ENCODE data around the gene PKNOX1. TPM values are rescaled to one million over a fixed set of nuclear protein-coding genes. Genes with fewer than 3 reads are reported as not detected.

The PKNOX1 gene
- total and polyA plus RNA-seq, 7 experiments from 2014 or later: 14.7 to 24.7 (median 19.4) TPM

DNA sequence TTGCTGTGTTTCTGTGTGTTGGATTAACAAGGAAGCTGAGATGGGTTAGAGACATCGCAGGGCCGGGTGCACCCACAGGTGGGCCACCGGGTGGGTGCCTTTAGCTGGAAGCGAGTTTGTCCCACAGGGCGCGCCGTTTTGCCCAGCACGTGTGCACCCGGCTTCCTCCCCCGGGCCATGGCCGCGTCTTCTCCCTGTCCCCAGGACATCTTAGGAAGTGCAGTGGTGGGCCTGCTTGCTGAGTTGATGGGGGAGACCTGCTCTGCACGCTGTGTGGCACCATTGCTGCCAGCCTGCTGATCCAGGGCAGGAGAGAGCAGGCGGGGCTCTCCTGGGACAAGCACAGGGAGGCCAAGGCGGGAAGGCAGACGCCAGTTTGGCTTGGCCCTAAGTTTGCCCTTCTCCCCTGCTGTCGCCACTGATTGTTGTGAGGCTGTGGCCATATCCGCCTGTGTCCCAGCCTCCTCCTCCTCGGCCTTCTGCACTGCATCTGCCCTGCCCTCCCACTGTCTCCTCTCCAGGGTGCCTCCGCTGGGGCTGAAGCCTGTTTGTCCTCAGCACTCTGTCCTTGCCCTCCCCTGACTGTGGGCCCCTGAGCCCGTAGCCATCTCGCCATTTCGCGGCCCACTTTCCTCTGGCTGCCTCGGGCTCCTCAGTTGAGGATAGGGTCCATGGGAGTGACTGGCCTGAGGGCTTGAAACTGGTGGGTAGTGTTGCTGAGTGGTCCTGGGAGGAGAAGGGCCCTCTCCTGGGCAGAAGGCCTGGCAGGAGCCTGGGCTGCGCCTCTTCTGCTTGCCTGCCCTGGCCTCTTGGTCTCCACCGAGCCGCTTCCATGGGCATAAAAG, 47.6 kb downstream of the PKNOX1 start:
- intact Hi-C loops (cut with micrococcal nuclease): no loop called here
- Histone ChIP-seq H3K27ac (ENCODE audit: low read depth, low read length) (no peak overlapping the region), H3K9me3 (ENCODE audit: control insufficient read depth in 2 of 3, low read length in 3 of 3) (no peaks in the 10 kb centered on the region), H3K27me3 (ENCODE audit: control insufficient read depth in 2 of 2, insufficient read depth in 2 of 2, low read length in 2 of 2) (no peaks in the 10 kb centered on the region), H3K4me3 (ENCODE audit: low read length) (no peak overlapping the region), H3K36me3 (ENCODE audit: control insufficient read depth in 2 of 3, insufficient read depth in 3 of 3, low read length in 3 of 3) (peaks cover 0 to 57% (median 20%) of the 10 kb centered on the region in 3 experiments), H3K4me1 (ENCODE audit: control insufficient read depth in 2 of 2, insufficient read depth in 2 of 2, low read length in 2 of 2) (no peaks in the 10 kb centered on the region)
- Mint-ChIP-seq H3K9me3 (no peaks in the 10 kb centered on the region), H3K27ac (no peak overlapping the region), H3K4me3 (no peak overlapping the region), H3K27me3 (no peaks in the 10 kb centered on the region), H3K4me1 (peaks cover 0 to 2% (median 0%) of the 10 kb centered on the region in 7 donors), H3K36me3 (peaks cover 2 to 58% (median 17%) of the 10 kb centered on the region in 5 donors)
- no peak for DNase-seq
- POLR2A ChIA-PET: no interaction called here
- no peak for ATAC-seq
- CTCF ChIA-PET: no interaction called here

DNA sequence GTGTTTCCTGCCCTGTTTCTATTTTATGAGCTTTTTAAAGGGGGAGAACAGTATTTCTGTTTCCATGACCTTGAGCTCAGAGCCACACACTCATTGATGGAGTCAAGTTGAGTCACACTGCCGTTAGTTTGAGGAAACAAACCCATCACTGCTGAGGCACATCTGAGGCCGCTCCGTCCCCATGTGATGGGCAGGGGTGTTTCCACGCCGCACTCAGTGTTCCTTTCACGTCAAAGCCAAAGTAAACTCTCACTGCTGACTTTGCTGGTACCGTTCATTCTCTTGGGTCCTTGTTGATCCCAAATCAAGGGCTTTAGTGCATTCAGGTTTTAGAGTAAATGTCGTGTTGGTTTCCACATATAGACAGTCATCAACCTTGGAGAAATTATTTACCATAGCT, 48.8 kb downstream of the PKNOX1 start:
- DNase-seq (no peak), ATAC-seq (no peak)
- Histone ChIP-seq H3K9me3 (ENCODE audit: control insufficient read depth in 2 of 3, low read length in 3 of 3) (no peaks in the 10 kb centered on the region), H3K36me3 (ENCODE audit: control insufficient read depth in 2 of 3, insufficient read depth in 3 of 3, low read length in 3 of 3) (peaks cover 0 to 62% (median 20%) of the 10 kb centered on the region in 3 experiments), H3K4me3 (ENCODE audit: low read length) (no peak overlapping the region), H3K4me1 (ENCODE audit: control insufficient read depth in 2 of 2, insufficient read depth in 2 of 2, low read length in 2 of 2) (no peaks in the 10 kb centered on the region), H3K27me3 (ENCODE audit: control insufficient read depth in 2 of 2, insufficient read depth in 2 of 2, low read length in 2 of 2) (no peaks in the 10 kb centered on the region), H3K27ac (ENCODE audit: low read depth, low read length) (no peak overlapping the region)
- intact Hi-C loops (cut with micrococcal nuclease): no loop called here
- CTCF ChIA-PET: no interaction called here
- Mint-ChIP-seq H3K4me1 (peaks cover 0 to 2% (median 0%) of the 10 kb centered on the region in 7 donors), H3K27ac (peak overlapping the region in 1 of 9 donors; percentile 30), H3K9me3 (no peaks in the 10 kb centered on the region), H3K4me3 (no peak overlapping the region), H3K27me3 (no peaks in the 10 kb centered on the region), H3K36me3 (peaks cover 2 to 65% (median 22%) of the 10 kb centered on the region in 5 donors)
- POLR2A ChIA-PET: no interaction called here

DNA sequence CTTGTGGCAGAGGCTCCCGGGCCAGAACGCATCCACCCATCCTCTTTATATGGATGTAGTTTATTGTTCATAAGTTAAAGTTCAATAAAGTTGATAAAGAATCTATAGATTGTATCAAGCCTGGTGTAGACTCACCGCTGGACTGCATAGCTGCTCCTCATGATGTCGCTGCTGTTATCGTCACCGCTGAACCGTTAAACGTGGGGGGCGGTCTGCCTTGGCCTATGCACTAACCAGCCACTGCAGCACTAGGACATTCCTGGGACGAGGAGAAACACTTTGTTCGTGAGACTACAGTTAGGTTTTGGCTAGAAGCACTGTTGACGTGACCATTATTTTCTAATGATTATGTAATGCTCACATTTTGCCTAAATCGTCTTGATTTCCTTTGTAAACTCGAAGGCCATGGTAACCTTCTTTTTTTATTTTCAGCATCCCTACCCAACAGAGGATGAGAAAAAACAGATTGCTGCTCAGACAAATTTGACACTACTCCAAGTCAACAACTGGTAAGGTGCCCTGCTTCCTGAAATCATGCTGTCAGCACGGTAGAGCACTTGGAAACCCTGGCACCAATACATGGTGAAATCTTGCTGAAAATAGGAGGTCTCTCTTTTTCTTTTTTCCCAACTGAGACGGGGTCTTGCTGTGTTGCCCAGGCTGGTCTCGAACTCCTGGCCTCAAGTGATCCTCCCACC, 50.2 kb downstream of the PKNOX1 start:
- Mint-ChIP-seq H3K4me1 (peaks cover 0 to 2% (median 0%) of the 10 kb centered on the region in 7 donors), H3K36me3 (peaks cover 6 to 70% (median 34%) of the 10 kb centered on the region in 5 donors), H3K27ac (peak overlapping the region in 1 of 9 donors; percentile 9), H3K27me3 (no peaks in the 10 kb centered on the region), H3K4me3 (no peak overlapping the region), H3K9me3 (no peaks in the 10 kb centered on the region)
- DNase-seq (no peak), ATAC-seq (no peak)
- no peak overlapping the region for H3K4me3 ChIP-seq (ENCODE audit: low read length)
- H3K4me1 ChIP-seq (ENCODE audit: control insufficient read depth in 2 of 2, insufficient read depth in 2 of 2, low read length in 2 of 2): no peaks in the 10 kb centered on the region
- ChIA-PET POLR2A (no interaction called here), CTCF (no interaction called here)
- intact Hi-C loops (cut with micrococcal nuclease): no loop called here
- no peaks in the 10 kb centered on the region for H3K27me3 ChIP-seq (ENCODE audit: control insufficient read depth in 2 of 2, insufficient read depth in 2 of 2, low read length in 2 of 2)
- no peaks in the 10 kb centered on the region for H3K9me3 ChIP-seq (ENCODE audit: control insufficient read depth in 2 of 3, low read length in 3 of 3)
- H3K27ac ChIP-seq (ENCODE audit: low read depth, low read length): no peak overlapping the region
- peaks cover under 1 to 73% (median 20%) of the 10 kb centered on the region in 3 experiments for H3K36me3 ChIP-seq (ENCODE audit: control insufficient read depth in 2 of 3, insufficient read depth in 3 of 3, low read length in 3 of 3)

DNA sequence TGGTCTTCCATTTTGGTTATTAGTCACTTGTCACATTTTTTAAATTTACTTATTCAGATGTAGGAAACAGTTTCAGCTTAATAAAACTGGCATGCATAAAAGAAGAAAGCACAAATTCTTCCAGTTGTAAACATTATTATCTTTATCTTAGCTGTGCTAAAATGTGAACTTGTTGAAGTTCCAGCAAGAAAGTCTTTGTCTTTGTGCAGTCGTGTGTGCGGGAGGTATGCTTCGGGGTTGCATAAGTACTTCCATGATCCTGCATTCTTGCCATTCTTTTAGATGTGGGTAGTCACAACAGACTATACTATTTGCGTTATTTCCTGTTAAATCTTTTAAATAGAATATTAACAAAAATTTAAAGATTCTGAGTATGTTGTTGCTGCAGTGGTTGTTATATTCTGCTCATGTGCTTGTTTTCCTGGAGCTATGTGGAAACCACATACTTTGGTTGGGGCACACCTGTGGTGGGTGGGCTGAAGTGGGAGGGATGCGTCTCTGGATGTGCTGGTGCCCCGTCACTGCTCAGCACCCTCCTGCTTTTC, 51.3 kb downstream of the PKNOX1 start:
- peaks cover 0 to 2% (median 0%) of the 10 kb centered on the region in 7 donors for H3K4me1 Mint-ChIP-seq
- no peaks in the 10 kb centered on the region for H3K27me3 Mint-ChIP-seq

DNA sequence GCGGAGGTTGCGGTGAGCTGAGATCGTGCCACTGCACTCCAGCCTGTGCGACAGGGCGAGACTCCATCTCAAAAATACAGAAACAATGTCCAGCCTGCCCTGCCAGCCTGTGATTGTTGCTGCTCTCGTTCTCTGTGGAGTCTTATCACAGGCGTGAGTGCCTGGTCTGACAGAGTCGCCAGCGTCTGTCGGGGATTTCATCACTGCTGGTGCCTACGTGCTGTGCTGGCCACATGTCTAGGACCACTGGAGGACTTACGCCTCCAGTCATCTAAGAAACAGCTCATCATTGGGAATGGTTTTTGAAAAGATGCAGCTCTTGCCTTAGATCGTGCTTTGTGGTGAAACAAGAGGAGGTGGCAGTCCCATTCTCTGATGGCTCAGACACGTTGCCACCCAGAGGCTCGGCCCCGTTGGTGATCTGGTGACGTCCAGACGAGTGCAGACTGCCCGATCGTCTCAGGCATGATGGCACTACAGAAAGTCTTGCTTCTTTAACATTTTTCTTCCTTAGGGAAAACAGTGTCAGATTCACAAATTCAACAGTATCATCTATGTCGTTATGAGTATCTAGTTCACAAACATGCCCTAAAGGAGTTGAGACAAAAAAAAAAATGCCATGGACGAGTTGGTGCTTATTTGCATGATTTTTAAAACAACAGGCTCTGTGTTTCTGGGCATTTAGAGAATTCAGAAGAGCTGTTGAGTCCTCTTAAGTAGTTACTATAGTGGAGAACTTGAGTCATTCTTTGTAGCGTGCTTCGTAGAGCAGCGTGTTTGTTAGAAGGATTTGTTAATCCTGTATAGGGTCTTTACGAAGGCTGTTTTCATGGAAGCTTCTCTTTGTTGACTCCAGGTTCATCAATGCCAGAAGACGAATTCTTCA, 53.7 kb downstream of the PKNOX1 start:
- H3K9me3 ChIP-seq (ENCODE audit: control insufficient read depth in 2 of 3, low read length in 3 of 3): no peaks in the 10 kb centered on the region
- DNase-seq (no peak), ATAC-seq (no peak)
- H3K9me3 Mint-ChIP-seq: no peaks in the 10 kb centered on the region
- H3K36me3 Mint-ChIP-seq: peaks cover 5 to 69% (median 20%) of the 10 kb centered on the region in 5 donors
- H3K4me3 Mint-ChIP-seq: no peak overlapping the region
- intact Hi-C loops (cut with micrococcal nuclease): no loop called here
- no peaks in the 10 kb centered on the region for H3K27me3 Mint-ChIP-seq
- CTCF ChIA-PET: no interaction called here
- H3K4me3 ChIP-seq (ENCODE audit: low read length): no peak overlapping the region
- no peak overlapping the region for H3K27ac ChIP-seq (ENCODE audit: low read depth, low read length)
- no peaks in the 10 kb centered on the region for H3K4me1 ChIP-seq (ENCODE audit: control insufficient read depth in 2 of 2, insufficient read depth in 2 of 2, low read length in 2 of 2)
- H3K36me3 ChIP-seq (ENCODE audit: control insufficient read depth in 2 of 3, insufficient read depth in 3 of 3, low read length in 3 of 3): peaks cover 8 to 68% (median 10%) of the 10 kb centered on the region in 3 experiments
- POLR2A ChIA-PET: no interaction called here
- no peaks in the 10 kb centered on the region for H3K27me3 ChIP-seq (ENCODE audit: control insufficient read depth in 2 of 2, insufficient read depth in 2 of 2, low read length in 2 of 2)
- no peaks in the 10 kb centered on the region for H3K4me1 Mint-ChIP-seq
- H3K27ac Mint-ChIP-seq: peak overlapping the region in 1 of 9 donors; percentile 71

More for the DNA sequence above, 51.3 kb downstream of the PKNOX1 start:
- H3K36me3 ChIP-seq (ENCODE audit: control insufficient read depth in 2 of 3, insufficient read depth in 3 of 3, low read length in 3 of 3): peaks cover 10 to 75% (median 15%) of the 10 kb centered on the region in 3 experiments
- H3K27ac ChIP-seq (ENCODE audit: low read depth, low read length): no peak overlapping the region
- no peaks in the 10 kb centered on the region for H3K9me3 ChIP-seq (ENCODE audit: control insufficient read depth in 2 of 3, low read length in 3 of 3)
- H3K27ac Mint-ChIP-seq: no peak overlapping the region
- ChIA-PET POLR2A (no interaction called here), CTCF (no interaction called here)
- H3K9me3 Mint-ChIP-seq: no peaks in the 10 kb centered on the region
- H3K4me3 Mint-ChIP-seq: no peak overlapping the region
- H3K36me3 Mint-ChIP-seq: peaks cover 5 to 71% (median 30%) of the 10 kb centered on the region in 5 donors
- H3K4me3 ChIP-seq (ENCODE audit: low read length): no peak overlapping the region
- intact Hi-C loops (cut with micrococcal nuclease): no loop called here
- no peak for DNase-seq
- ATAC-seq: no peak
- H3K4me1 ChIP-seq (ENCODE audit: control insufficient read depth in 2 of 2, insufficient read depth in 2 of 2, low read length in 2 of 2): no peaks in the 10 kb centered on the region
- H3K27me3 ChIP-seq (ENCODE audit: control insufficient read depth in 2 of 2, insufficient read depth in 2 of 2, low read length in 2 of 2): no peaks in the 10 kb centered on the region

DNA sequence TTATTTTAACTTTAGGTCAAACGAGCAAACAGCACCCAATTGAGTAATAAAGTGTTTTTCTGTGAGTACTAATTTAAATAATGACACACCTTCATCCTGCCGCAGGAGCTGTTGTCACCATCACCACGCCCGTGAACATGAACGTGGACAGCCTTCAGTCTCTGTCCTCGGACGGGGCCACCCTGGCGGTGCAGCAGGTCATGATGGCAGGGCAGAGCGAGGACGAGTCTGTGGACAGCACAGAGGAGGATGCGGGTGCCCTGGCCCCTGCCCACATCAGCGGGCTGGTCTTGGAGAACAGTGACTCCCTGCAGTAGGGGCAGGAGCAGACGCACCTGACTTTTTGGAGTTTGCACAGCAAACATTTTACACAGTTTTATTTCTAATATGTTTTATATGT, 55.4 kb downstream of the PKNOX1 start:
- H3K4me3 ChIP-seq (ENCODE audit: low read length): no peak overlapping the region
- Mint-ChIP-seq H3K9me3 (no peaks in the 10 kb centered on the region), H3K36me3 (peaks cover 5 to 56% (median 15%) of the 10 kb centered on the region in 5 donors), H3K27me3 (no peaks in the 10 kb centered on the region), H3K4me1 (no peaks in the 10 kb centered on the region), H3K4me3 (no peak overlapping the region), H3K27ac (peak overlapping the region in 1 of 9 donors; percentile 25)
- intact Hi-C loops (cut with micrococcal nuclease): no loop called here
- no peak overlapping the region for H3K27ac ChIP-seq (ENCODE audit: low read depth, low read length)
- H3K9me3 ChIP-seq (ENCODE audit: control insufficient read depth in 2 of 3, low read length in 3 of 3): no peaks in the 10 kb centered on the region
- H3K4me1 ChIP-seq (ENCODE audit: control insufficient read depth in 2 of 2, insufficient read depth in 2 of 2, low read length in 2 of 2): no peaks in the 10 kb centered on the region
- no peak for DNase-seq
- peaks cover 8 to 58% (median 10%) of the 10 kb centered on the region in 3 experiments for H3K36me3 ChIP-seq (ENCODE audit: control insufficient read depth in 2 of 3, insufficient read depth in 3 of 3, low read length in 3 of 3)
- CTCF ChIA-PET: no interaction called here
- ATAC-seq: no peak
- no peaks in the 10 kb centered on the region for H3K27me3 ChIP-seq (ENCODE audit: control insufficient read depth in 2 of 2, insufficient read depth in 2 of 2, low read length in 2 of 2)
- POLR2A ChIA-PET: no interaction called here
